ENCODE data around the gene BDKRB1.

BDKRB1 gene

DNA sequence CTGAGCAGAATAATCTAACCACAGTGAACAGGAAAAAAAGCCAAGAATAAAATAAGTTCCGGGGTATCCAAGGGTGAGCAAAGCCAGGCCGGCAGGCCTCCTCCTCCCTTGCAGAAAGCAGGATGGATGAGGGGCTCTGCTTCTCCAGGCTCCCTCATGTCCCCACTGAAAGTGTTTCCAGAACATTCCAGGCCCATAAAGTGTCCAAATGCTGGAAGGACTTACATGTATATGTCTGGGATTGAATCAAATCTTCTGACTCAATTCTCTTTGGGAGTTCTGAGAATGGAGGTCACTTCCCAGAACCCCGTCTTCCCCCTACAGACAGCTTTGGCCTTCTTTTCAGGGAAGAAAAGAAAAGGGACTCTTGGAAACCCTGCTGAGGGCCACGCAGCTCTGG lies 25.0 kb upstream of the BDKRB1 start:
- DNase-seq (no peak), ATAC-seq (ENCODE audit: insufficient read depth, low read depth) (no peak)
- TF ChIP-seq, protein P1, sequence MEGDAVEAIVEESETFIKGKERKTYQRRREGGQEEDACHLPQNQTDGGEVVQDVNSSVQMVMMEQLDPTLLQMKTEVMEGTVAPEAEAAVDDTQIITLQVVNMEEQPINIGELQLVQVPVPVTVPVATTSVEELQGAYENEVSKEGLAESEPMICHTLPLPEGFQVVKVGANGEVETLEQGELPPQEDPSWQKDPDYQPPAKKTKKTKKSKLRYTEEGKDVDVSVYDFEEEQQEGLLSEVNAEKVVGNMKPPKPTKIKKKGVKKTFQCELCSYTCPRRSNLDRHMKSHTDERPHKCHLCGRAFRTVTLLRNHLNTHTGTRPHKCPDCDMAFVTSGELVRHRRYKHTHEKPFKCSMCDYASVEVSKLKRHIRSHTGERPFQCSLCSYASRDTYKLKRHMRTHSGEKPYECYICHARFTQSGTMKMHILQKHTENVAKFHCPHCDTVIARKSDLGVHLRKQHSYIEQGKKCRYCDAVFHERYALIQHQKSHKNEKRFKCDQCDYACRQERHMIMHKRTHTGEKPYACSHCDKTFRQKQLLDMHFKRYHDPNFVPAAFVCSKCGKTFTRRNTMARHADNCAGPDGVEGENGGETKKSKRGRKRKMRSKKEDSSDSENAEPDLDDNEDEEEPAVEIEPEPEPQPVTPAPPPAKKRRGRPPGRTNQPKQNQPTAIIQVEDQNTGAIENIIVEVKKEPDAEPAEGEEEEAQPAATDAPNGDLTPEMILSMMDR (IDR thresholded peaks at IDR 0.05; ENCODE audit: borderline replicate concordance, extremely low read depth, low read length, poor library complexity, severe bottlenecking) = no peak
- TF ChIP-seq EZH2 (IDR thresholded peaks at IDR 0.05; ENCODE audit: borderline replicate concordance, low read depth, low read length, severe bottlenecking) = no peak
- Histone ChIP-seq H3K4me1 (ENCODE audit: insufficient read depth, low read length) (no peaks in the 10 kb centered on the region), H3K36me3 (ENCODE audit: insufficient read depth, low read length) (no peaks in the 10 kb centered on the region), H3K9me3 (ENCODE audit: insufficient read depth, low read length, severe bottlenecking) (no peaks in the 10 kb centered on the region), H3K4me2 (ENCODE audit: insufficient read depth, low read length) (no peak overlapping the region), H3K4me3 (ENCODE audit: low read depth in 1 of 2, low read length in 2 of 2) (no peak overlapping the region), H3K27me3 (ENCODE audit: insufficient read depth, low read length, poor library complexity) (peaks cover 5% of the 10 kb centered on the region), H3K9ac (ENCODE audit: low read depth, low read length) (no peak overlapping the region), H3K27ac (ENCODE audit: low read length) (no peak overlapping the region), H4K20me1 (ENCODE audit: insufficient read depth, low read length) (no peaks in the 10 kb centered on the region), H3K79me2 (ENCODE audit: insufficient read depth, low read length) (no peaks in the 10 kb centered on the region), H2AFZ (ENCODE audit: low read depth, low read length) (no peak overlapping the region)

DNA sequence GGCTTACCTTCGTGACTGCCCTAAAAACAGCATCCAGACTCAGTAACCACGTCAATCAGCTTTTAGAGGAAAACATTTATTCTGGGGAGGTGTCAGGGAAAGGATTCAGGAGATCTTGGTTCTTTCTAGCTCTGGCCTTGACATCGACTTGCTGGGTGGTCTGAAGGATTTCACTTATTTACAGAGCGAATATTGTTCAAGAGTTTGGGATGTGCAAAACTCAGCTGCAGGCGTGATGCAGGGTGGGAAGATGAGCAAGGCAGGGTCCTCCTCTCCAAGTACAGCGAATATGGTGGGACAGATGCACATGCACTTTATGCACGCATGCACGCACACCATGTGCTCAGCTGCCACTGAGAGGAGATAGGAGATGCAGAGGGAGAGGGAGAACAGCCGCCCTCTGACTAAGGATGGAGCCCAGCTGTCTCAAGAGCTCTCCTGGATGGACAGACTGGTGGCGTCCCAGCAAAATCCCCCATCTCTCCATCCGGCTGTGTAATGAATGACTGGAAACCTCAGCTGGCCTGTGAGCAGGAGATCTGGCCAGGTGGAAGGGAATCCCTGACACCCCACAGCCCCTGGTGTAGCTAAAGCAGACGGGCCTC lies 24.4 kb upstream of the BDKRB1 start:
- Histone ChIP-seq H3K4me2 (ENCODE audit: insufficient read depth, low read length) (no peak overlapping the region), H3K27me3 (ENCODE audit: insufficient read depth, low read length, poor library complexity) (peaks cover 8% of the 10 kb centered on the region), H3K4me3 (ENCODE audit: low read depth in 1 of 2, low read length in 2 of 2) (no peak overlapping the region), H3K79me2 (ENCODE audit: insufficient read depth, low read length) (no peaks in the 10 kb centered on the region), H3K9me3 (ENCODE audit: insufficient read depth, low read length, severe bottlenecking) (no peaks in the 10 kb centered on the region), H3K4me1 (ENCODE audit: insufficient read depth, low read length) (no peaks in the 10 kb centered on the region), H3K9ac (ENCODE audit: low read depth, low read length) (no peak overlapping the region), H4K20me1 (ENCODE audit: insufficient read depth, low read length) (no peaks in the 10 kb centered on the region), H3K27ac (ENCODE audit: low read length) (no peak overlapping the region), H3K36me3 (ENCODE audit: insufficient read depth, low read length) (no peaks in the 10 kb centered on the region), H2AFZ (ENCODE audit: low read depth, low read length) (no peak overlapping the region)
- TF ChIP-seq, protein P1 (IDR thresholded peaks at IDR 0.05; ENCODE audit: borderline replicate concordance, extremely low read depth, low read length, poor library complexity, severe bottlenecking) = no peak
- TF ChIP-seq EZH2 (IDR thresholded peaks at IDR 0.05; ENCODE audit: borderline replicate concordance, low read depth, low read length, severe bottlenecking) = no peak
- ATAC-seq (ENCODE audit: insufficient read depth, low read depth) = no peak
- DNase-seq = no peak

DNA sequence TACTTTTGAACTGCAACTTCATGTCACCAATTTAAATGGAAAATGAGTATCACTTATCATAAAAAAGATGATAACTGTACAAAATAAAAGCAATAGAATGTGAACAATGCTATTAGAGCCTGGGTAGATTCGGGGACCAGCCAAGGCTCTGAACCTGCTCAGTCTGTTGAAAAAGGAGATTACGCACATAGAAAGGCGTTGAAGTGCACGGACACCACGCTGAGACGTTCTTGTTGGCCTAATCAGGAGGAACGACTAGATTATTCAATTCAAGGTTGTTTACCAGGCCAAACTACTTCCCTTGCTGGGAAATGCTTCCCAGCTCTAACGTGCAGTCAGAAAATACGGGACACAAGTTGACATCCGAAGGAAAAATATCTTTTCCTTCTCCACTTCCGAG lies 23.5 kb upstream of the BDKRB1 start:
- no peak for ATAC-seq (ENCODE audit: insufficient read depth, low read depth)
- Histone ChIP-seq H3K9me3 (ENCODE audit: insufficient read depth, low read length, severe bottlenecking) (no peaks in the 10 kb centered on the region), H3K4me1 (ENCODE audit: insufficient read depth, low read length) (no peaks in the 10 kb centered on the region), H2AFZ (ENCODE audit: low read depth, low read length) (no peak overlapping the region), H3K27me3 (ENCODE audit: insufficient read depth, low read length, poor library complexity) (peaks cover 11% of the 10 kb centered on the region), H3K36me3 (ENCODE audit: insufficient read depth, low read length) (no peaks in the 10 kb centered on the region), H3K4me3 (ENCODE audit: low read depth in 1 of 2, low read length in 2 of 2) (no peak overlapping the region), H3K4me2 (ENCODE audit: insufficient read depth, low read length) (no peak overlapping the region), H3K27ac (ENCODE audit: low read length) (no peak overlapping the region), H3K9ac (ENCODE audit: low read depth, low read length) (no peak overlapping the region), H4K20me1 (ENCODE audit: insufficient read depth, low read length) (no peaks in the 10 kb centered on the region; the same call in 1 of the 2 replicates), H3K79me2 (ENCODE audit: insufficient read depth, low read length) (no peaks in the 10 kb centered on the region)
- no peak for DNase-seq
- no peak for TF ChIP-seq EZH2 (IDR thresholded peaks at IDR 0.05; ENCODE audit: borderline replicate concordance, low read depth, low read length, severe bottlenecking)
- TF ChIP-seq, protein P1 (IDR thresholded peaks at IDR 0.05; ENCODE audit: borderline replicate concordance, extremely low read depth, low read length, poor library complexity, severe bottlenecking) = no peak
